Neural cell (in vitro differentiated cells): ENCODE data around the gene PLCD1. TPM values are rescaled to one million over a fixed set of nuclear protein-coding genes. Genes with fewer than 3 reads are reported as not detected.

Experiments used
- H2AFZ ChIP-seq: fragments of 200-600, 300-800 bp; sonication (generic), shearing (Covaris generic); 2 replicates; pipeline ENCODE4 v1.6.0; 2014; ENCODE audit warnings: low read depth, mild to moderate bottlenecking, antibody characterized with exemption, low read length, moderate library complexity
- H3F3A ChIP-seq: fragments of 200-600 bp; shearing (Covaris generic); 2 replicates; pipeline ENCODE4 v1.6.1; 2016; ENCODE audit warnings: mild to moderate bottlenecking, moderate library complexity, mixed read lengths, antibody characterized with exemption, low read length; ENCODE audit not compliant: insufficient read depth, poor library complexity, severe bottlenecking
- H3K27ac ChIP-seq: fragments of 200-600, 300-800 bp; sonication (generic), shearing (Covaris generic); 2 replicates; pipeline ENCODE4 v1.5.1; 2014; ENCODE audit warnings: mild to moderate bottlenecking, low read length, moderate library complexity
- H3K27me3 ChIP-seq: fragments of 300-800, 200-600 bp; sonication (generic), shearing (Covaris generic); 2 replicates; pipeline ENCODE4 v1.6.0; 2014; ENCODE audit warnings: mild to moderate bottlenecking, low read depth, low read length, moderate library complexity; ENCODE audit not compliant: insufficient read depth
- H3K36me3 ChIP-seq: fragments of 300-800, 200-600 bp; sonication (generic), shearing (Covaris generic); 2 replicates; pipeline ENCODE4 v1.5.1; 2014; ENCODE audit warnings: mild to moderate bottlenecking, antibody characterized with exemption, low read length, moderate library complexity; ENCODE audit not compliant: insufficient read depth
- H3K4me2 ChIP-seq: fragments of 300-800, 200-600 bp; sonication (generic), shearing (Covaris generic); 2 replicates; pipeline ENCODE4 v1.6.0; 2014; ENCODE audit warnings: mild to moderate bottlenecking, low read length
- H3K4me3 ChIP-seq: fragments of 300-800, 200-600 bp; sonication (generic), shearing (Covaris generic); 2 replicates; pipeline ENCODE4 v1.5.1; 2014; ENCODE audit warnings: mild to moderate bottlenecking, low read length, moderate library complexity
- H3K79me2 ChIP-seq: fragments of 200-600 bp; shearing (Covaris generic); replicated peaks from 2 replicates; pipeline ENCODE4 v1.6.0; 2014; ENCODE audit warnings: mild to moderate bottlenecking, low read length, moderate library complexity; ENCODE audit not compliant: insufficient read depth
- H3K9ac ChIP-seq: fragments of 300-800, 200-600 bp; sonication (generic), shearing (Covaris generic); 2 replicates; pipeline ENCODE4 v1.6.1; 2016; ENCODE audit warnings: mild to moderate bottlenecking, low read length, mixed read lengths
- H3K9me2 ChIP-seq: fragments of 200-600 bp; shearing (Covaris generic); 2 replicates; pipeline ENCODE4 v1.6.1; 2016; ENCODE audit warnings: mild to moderate bottlenecking, low read length, mixed read lengths; ENCODE audit not compliant: insufficient read depth
- H3K9me3 ChIP-seq: fragments of 200-600, 300-800 bp; sonication (generic), shearing (Covaris generic); 2 replicates; pipeline ENCODE4 v1.6.1; 2016; ENCODE audit warnings: mild to moderate bottlenecking, mixed run types, low read length, moderate library complexity, mixed read lengths
- H4K20me1 ChIP-seq: fragments of 200-600 bp; shearing (Covaris generic); 2 replicates; pipeline ENCODE4 v1.6.1; 2016; ENCODE audit warnings: mild to moderate bottlenecking, mixed run types; ENCODE audit not compliant: insufficient read depth
- CTCF ChIP-seq: fragments of 450-650 bp; IDR thresholded peaks from 2 replicates; pipeline ENCODE4 v1.5.1; 2014; ENCODE audit warnings: antibody characterized with exemption, mild to moderate bottlenecking, moderate library complexity; ENCODE audit not compliant: poor library complexity, severe bottlenecking
- EP300 ChIP-seq: fragments of 450-650 bp; conservative IDR thresholded peaks from 2 replicates; pipeline ENCODE4 v1.6.1; 2014; ENCODE audit warnings: antibody characterized with exemption, mild to moderate bottlenecking, moderate library complexity; ENCODE audit not compliant: poor library complexity, severe bottlenecking
- EZH2 ChIP-seq: fragments of 200-600, 300-800 bp; shearing (Covaris generic), sonication (generic); IDR thresholded peaks from 2 replicates; pipeline ENCODE4 v1.6.1; 2014; ENCODE audit warnings: antibody characterized with exemption, low read length, borderline replicate concordance, mild to moderate bottlenecking; ENCODE audit not compliant: insufficient read depth, poor library complexity, severe bottlenecking
- MXI1 ChIP-seq: fragments of 450-650 bp; conservative IDR thresholded peaks from 2 replicates; pipeline ENCODE4 v1.6.1; 2014; ENCODE audit warnings: antibody characterized with exemption, mild to moderate bottlenecking; ENCODE audit not compliant: poor library complexity, severe bottlenecking
- POLR2AphosphoS5 ChIP-seq: IDR thresholded peaks from 2 replicates; pipeline ENCODE4 v1.6.1; 2012
- RAD21 ChIP-seq: fragments of 450-650 bp; conservative IDR thresholded peaks from 2 replicates; pipeline ENCODE4 v1.6.1; 2014; ENCODE audit warnings: antibody characterized with exemption, mild to moderate bottlenecking, moderate library complexity
- REST ChIP-seq: IDR thresholded peaks from 2 replicates; pipeline ENCODE4 v1.6.1; 2012; ENCODE audit warnings: borderline replicate concordance
- TAF1 ChIP-seq: IDR thresholded peaks from 2 replicates; pipeline ENCODE4 v1.6.1; 2012; ENCODE audit warnings: low read depth
- polyA plus RNA-seq: library from polyadenylated mRNA; depleted of rRNA; stranded (reverse); fragments of >200 nt; gene quantifications from 2 replicates; pipeline ENCODE4 v1.2.3, GENCODE V29; 2014

The PLCD1 gene
- polyA plus RNA-seq, 1 donor from 2014 or later = 4.6 TPM

- Histone ChIP-seq H3K79me2 (no peaks in the 10 kb centered on the region), H3K27me3 (no peaks in the 10 kb centered on the region), H3K9ac (no peak overlapping the region), H2AFZ (no peak overlapping the region), H3K4me2 (no peak overlapping the region), H3K4me3 (no peak overlapping the region), H3K9me3 (no peaks in the 10 kb centered on the region), H4K20me1 (no peaks in the 10 kb centered on the region), H3F3A (no peaks in the 10 kb centered on the region), H3K9me2 (no peaks in the 10 kb centered on the region), H3K36me3 (no peaks in the 10 kb centered on the region), H3K27ac (no peak overlapping the region)
- no peak for TF ChIP-seq MXI1
- TF ChIP-seq RAD21 = no peak
These were observed 19.4 kb downstream of the PLCD1 start for GRCh38 chr3:38009807-38010591.

GRCh38 chr3:38008971-38009580 lies 20.4 kb downstream of the PLCD1 start:
- no peak overlapping the region for H2AFZ ChIP-seq
- H3F3A ChIP-seq = no peaks in the 10 kb centered on the region
- H3K9me3 ChIP-seq = no peaks in the 10 kb centered on the region
- no peaks in the 10 kb centered on the region for H4K20me1 ChIP-seq
- H3K27ac ChIP-seq = no peak overlapping the region
- no peaks in the 10 kb centered on the region for H3K36me3 ChIP-seq
- H3K9me2 ChIP-seq = no peaks in the 10 kb centered on the region
- H3K4me3 ChIP-seq = no peak overlapping the region
- H3K9ac ChIP-seq = no peak overlapping the region
- H3K4me2 ChIP-seq = no peak overlapping the region
- H3K79me2 ChIP-seq = no peaks in the 10 kb centered on the region
- TF ChIP-seq CTCF (no peak), TAF1 (no peak), POLR2AphosphoS5 (no peak), MXI1 (no peak), EZH2 (no peak), RAD21 (no peak), EP300 (no peak), REST (no peak)
- no peaks in the 10 kb centered on the region for H3K27me3 ChIP-seq
